HG03469 (cell line): ENCODE results near the gene NOTCH1.
A peak's percentile ranks its signal among the peaks of the same experiment; 100 is the strongest.

Source experiments
- ATAC-seq: cut with Tn5 transposase; IDR thresholded peaks from one replicate; pipeline ENCODE4 v1.9.1; 2021; ENCODE audit warnings: mild to moderate bottlenecking, moderate library complexity, moderate number of reproducible peaks; ENCODE audit not compliant: unreplicated experiment

Gene NOTCH1

GRCh38 chr9:136487672-136488071 lies 58.2 kb downstream of the NOTCH1 start:
- ATAC-seq: no peak

- no peak for ATAC-seq
Observed at GRCh38 chr9:136486823-136487620, 58.8 kb downstream of the NOTCH1 start.

GRCh38 chr9:136486131-136486530 lies 59.7 kb downstream of the NOTCH1 start:
- ATAC-seq: no peak

GRCh38 chr9:136485049-136486045 lies 60.5 kb downstream of the NOTCH1 start:
- no peak for ATAC-seq

GRCh38 chr9:136484153-136485048 lies 61.4 kb downstream of the NOTCH1 start:
- ATAC-seq: no peak

- ATAC-seq: peak; percentile 40
Observed at GRCh38 chr9:136483589-136484152, 62.2 kb downstream of the NOTCH1 start.

- peak; percentile 9 for ATAC-seq
Observed at GRCh38 chr9:136482793-136483588, 62.9 kb downstream of the NOTCH1 start, which contains the start of gene SEC16A. Gene SEC16A (minus strand): TSS chr9:136483040. CDS start chr9:136477615, 5,425 bp downstream.

GRCh38 chr9:136482046-136482792 lies 63.6 kb downstream of the NOTCH1 start:
- no peak for ATAC-seq

- ATAC-seq: no peak
Observed at GRCh38 chr9:136481558-136481957, 64.3 kb downstream of the NOTCH1 start.

GRCh38 chr9:136476369-136477150 lies 69.3 kb downstream of the NOTCH1 start:
- no peak for ATAC-seq

GRCh38 chr9:136474974-136475865 lies 70.6 kb downstream of the NOTCH1 start:
- ATAC-seq: no peak

GRCh38 chr9:136474021-136474640 lies 71.7 kb downstream of the NOTCH1 start:
- no peak for ATAC-seq

GRCh38 chr9:136473354-136473721 lies 72.5 kb downstream of the NOTCH1 start:
- ATAC-seq: no peak

- no peak for ATAC-seq
Observed at GRCh38 chr9:136472640-136473353, 73.1 kb downstream of the NOTCH1 start.

- no peak for ATAC-seq
Observed at GRCh38 chr9:136471802-136472487, 73.9 kb downstream of the NOTCH1 start.
